Measurements from ENCODE around the gene TAF5L. TPM values are rescaled to one million over a fixed set of nuclear protein-coding genes. Genes with fewer than 3 reads are reported as not detected.
A peak's percentile ranks its signal among the peaks of the same experiment; 100 is the strongest.

Gene TAF5L
- total RNA-seq, 1 donor from 2014 or later, result 22.1 TPM

GRCh38 chr1:229642376-229642775, 16.5 kb upstream of the TAF5L start:
- no peak for TF ChIP-seq CTCF (IDR thresholded peaks at IDR 0.05)
- Histone ChIP-seq H3K4me3 (no peak overlapping the region), H3K27ac (no peak overlapping the region), H3K36me3 (peaks cover 51% of the 10 kb centered on the region), H3K27me3 (no peaks in the 10 kb centered on the region), H3K4me1 (no peaks in the 10 kb centered on the region), H3K9me3 (no peaks in the 10 kb centered on the region)
- intact Hi-C loops (cut with DNase I), result no loop called here
- no peak for ATAC-seq
- DNase-seq, result no peak

- Histone ChIP-seq H3K4me3 (no peak overlapping the region), H3K4me1 (no peaks in the 10 kb centered on the region), H3K27ac (no peak overlapping the region), H3K9me3 (no peaks in the 10 kb centered on the region), H3K27me3 (no peaks in the 10 kb centered on the region), H3K36me3 (peaks cover 51% of the 10 kb centered on the region)
- no peak for TF ChIP-seq CTCF (IDR thresholded peaks at IDR 0.05)
- DNase-seq (no peak), ATAC-seq (no peak)
- intact Hi-C loops (cut with DNase I), result no loop called here
Measured at GRCh38 chr1:229641306-229641705, 15.4 kb upstream of the TAF5L start.

DNA sequence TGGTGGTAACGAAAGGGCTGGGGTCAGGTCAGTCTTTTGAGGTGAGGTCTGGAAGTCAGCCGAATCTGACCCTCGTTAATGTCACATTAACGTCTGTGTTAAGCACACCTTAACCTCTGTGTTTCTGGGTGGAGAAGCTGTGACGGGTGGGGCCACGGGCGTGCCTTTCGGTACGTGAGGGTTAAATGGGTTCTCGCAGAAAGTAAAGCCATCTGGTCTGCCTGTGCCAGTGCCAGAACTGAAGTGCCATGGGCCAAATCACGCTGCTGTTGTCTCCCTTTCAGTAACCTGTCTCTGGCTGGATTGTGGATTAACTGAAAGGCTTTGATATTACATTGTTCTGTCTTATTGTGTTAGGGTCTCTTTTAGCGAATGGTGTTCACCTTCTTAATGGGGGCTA, 14.5 kb upstream of the TAF5L start:
- DNase-seq (no peak), ATAC-seq (no peak)
- no peaks in the 10 kb centered on the region for H3K9me3 ChIP-seq
- no peak for TF ChIP-seq CTCF (IDR thresholded peaks at IDR 0.05)
- peaks cover 51% of the 10 kb centered on the region for H3K36me3 ChIP-seq
- H3K4me1 ChIP-seq, result no peaks in the 10 kb centered on the region
- no peaks in the 10 kb centered on the region for H3K27me3 ChIP-seq
- intact Hi-C loops (cut with DNase I), result no loop called here
- no peak overlapping the region for H3K4me3 ChIP-seq
- H3K27ac ChIP-seq, result no peak overlapping the region

DNA sequence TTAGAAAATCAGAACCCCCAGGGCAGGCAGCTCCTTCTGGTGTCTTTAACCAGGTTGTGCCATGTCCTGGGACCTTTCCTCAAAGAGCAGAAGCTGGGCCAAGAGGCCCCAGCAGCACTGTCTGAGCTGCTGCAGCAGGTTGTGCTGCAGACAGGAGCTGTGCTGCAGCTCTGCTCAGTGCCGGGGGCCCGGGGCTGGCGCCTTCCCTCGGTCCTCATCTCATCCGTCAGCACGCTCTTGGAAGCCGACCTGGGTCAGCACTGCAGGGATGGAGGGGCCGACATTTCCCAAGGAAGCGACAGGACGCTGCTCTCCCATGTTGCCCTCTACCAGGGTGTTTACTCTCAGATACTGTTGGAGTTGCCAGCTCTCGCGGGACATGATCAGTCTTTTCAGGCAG, 11.8 kb upstream of the TAF5L start:
- H3K27ac ChIP-seq, result no peak overlapping the region
- no peak overlapping the region for H3K4me3 ChIP-seq
- no peak for DNase-seq
- H3K9me3 ChIP-seq, result no peaks in the 10 kb centered on the region
- H3K27me3 ChIP-seq, result no peaks in the 10 kb centered on the region
- intact Hi-C loops (cut with DNase I), result no loop called here
- ATAC-seq, result no peak
- no peaks in the 10 kb centered on the region for H3K4me1 ChIP-seq
- H3K36me3 ChIP-seq, result peaks cover 59% of the 10 kb centered on the region
- no peak for TF ChIP-seq CTCF (IDR thresholded peaks at IDR 0.05)

DNA sequence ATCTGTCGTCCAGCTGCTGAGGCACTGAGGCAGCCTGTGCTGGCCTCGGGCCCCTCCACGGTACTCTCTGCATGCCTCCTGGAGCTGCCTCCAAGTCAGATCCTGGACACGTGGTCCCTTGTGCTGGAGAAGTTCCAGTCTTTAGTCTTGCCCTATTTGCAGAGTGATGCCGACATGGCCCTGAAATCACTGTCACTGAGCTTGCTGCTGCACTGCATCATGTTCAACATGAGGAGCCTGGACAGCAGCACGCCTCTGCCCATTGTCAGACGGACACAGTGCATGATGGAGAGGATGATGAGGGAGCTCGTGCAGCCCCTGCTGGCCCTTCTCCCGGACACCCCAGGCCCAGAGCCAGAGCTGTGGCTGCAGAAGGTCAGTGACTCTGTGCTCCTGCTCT, 10.1 kb upstream of the TAF5L start:
- H3K36me3 ChIP-seq, result peaks cover 59% of the 10 kb centered on the region
- no peaks in the 10 kb centered on the region for H3K4me1 ChIP-seq
- no peaks in the 10 kb centered on the region for H3K27me3 ChIP-seq
- H3K9me3 ChIP-seq, result no peaks in the 10 kb centered on the region
- TF ChIP-seq CTCF (IDR thresholded peaks at IDR 0.05), result no peak
- no peak for DNase-seq
- no peak overlapping the region for H3K27ac ChIP-seq
- intact Hi-C loops (cut with DNase I), result no loop called here
- peak; percentile 22 for ATAC-seq
- no peak overlapping the region for H3K4me3 ChIP-seq

DNA sequence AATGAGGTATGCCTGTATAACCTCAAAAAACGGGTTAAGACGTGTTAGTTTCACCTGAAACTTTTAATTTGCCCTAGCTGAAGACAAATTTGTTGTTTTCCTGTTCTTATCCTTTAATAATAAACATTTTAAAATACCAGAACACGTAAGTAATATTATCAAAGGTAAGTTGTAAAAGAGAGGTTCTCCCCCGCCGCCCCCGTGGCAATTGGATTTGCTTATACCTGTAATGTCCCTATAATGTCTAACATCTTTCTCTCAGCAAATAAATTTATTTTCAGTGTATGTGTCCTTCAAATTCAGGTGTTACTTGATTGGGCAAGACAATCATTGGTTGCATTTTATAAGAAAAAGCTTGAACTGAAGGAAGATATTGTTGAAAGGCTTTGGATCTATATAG, 6.0 kb upstream of the TAF5L start:
- Histone ChIP-seq H3K4me3 (no peak overlapping the region), H3K27me3 (no peaks in the 10 kb centered on the region), H3K36me3 (peaks cover 30% of the 10 kb centered on the region), H3K9me3 (no peaks in the 10 kb centered on the region), H3K4me1 (peaks cover 8% of the 10 kb centered on the region), H3K27ac (no peak overlapping the region)
- no peak for TF ChIP-seq CTCF (IDR thresholded peaks at IDR 0.05)
- no peak for ATAC-seq
- no peak for DNase-seq
- intact Hi-C loops (cut with DNase I), result no loop called here
